SIG-M5 treated with dmso at 0.1 percent for 504 hours (cell line): Measurements from ENCODE around the gene CALHM6.
"Not testable (repeated sequence)": the region's sequence is repeated elsewhere in the genome, so short reads cannot be mapped to it uniquely, and the experiment has no call there.

ENCODE experiments used
- DNase-seq: peaks from one replicate; lab custom pipeline; 2025; ENCODE audit not compliant: unreplicated experiment; lab: John Stamatoyannopoulos, UW

Gene CALHM6

DNA sequence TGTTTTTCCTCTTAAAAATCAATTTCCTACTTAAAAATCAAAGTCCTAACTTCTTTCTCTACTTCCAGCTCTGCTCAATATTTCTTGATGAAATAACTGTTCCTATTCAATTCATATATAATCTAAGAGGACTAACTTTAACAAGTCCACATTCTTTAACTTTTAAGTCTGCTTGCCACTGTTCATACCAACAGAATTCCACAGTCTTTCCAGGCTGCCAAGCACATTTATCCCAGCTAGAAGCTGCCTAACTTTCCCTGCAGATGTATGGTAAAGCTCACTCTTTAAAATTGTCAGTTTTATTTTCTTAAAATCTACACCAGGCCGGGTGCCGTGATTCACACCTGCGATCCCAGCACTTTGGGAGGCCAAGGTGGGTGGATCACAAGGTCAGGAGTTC, 11.5 kb downstream of the CALHM6 start:
- DNase-seq = no peak

DNA sequence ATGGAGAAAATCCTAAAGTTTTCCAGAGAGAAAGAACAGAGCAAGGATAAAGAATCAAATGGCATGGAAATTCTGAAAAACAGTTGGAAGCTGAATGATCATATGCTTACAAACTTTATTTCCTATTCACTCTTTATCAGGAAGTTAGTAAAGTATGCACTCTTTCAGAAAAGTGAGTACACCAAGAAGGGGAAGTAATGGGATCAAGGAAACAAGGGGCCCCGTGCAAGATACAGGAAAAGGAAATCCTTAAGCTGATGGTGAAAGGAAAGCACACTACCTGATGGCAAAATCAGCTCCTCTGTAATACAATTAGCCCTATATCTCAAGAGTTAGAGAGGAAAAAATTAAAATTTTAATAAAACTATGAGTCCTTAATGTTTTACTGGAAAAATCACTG, 14.0 kb downstream of the CALHM6 start:
- peak; percentile 15 for DNase-seq

DNA sequence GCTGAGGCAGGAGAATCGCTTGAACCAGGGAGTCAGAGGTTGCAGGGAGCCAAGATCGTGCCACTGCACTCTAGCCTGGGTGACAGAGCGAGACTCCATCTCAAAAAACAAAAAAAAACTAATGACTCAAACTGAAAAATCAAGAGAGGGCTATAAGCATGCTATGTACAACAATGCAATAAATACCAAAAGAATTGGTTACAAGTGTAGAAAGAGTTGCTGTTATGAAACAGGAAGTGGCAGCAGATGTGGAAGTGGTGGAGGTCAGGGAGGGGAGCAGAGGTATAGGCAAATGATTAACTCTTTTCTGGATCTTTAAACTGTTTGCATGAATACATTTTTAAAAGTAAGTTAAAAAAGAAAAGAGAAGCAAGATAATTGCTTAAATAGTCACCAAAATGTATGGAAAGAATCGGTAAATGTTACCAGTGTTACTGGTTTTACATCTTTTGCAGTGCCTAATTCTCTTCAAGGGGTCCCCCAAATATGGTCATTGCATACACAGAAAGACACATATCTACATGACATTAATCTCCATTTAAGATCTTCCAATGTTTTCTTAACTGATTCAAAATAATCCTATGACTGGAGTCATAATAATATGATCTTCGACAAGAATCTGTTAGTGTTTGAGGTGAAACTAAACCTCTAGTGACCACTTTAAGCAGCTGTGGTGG, 15.0 kb downstream of the CALHM6 start:
- peak; percentile 78 for DNase-seq

GRCh38 chr6:116482780-116483179, 21.6 kb downstream of the CALHM6 start:
- no peak for DNase-seq

DNA sequence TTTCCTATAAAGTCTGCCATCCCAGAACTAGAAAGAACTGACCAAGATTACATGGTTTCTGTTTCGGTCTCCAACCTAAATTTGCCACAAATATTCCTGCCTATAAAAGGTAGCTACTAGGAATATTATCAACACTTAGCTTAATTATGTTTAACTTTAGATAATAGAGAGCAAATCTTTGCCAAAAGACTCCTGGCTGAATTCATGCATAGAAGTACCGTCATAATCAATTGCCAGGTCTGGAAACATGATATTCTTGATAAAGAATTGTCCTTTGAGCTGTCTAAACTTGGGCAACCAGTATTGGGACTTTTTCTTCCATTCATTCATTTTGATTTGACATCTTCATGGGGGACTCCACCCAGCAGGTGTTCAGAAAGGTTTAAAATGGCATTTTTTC, 22.4 kb downstream of the CALHM6 start:
- no peak for DNase-seq

DNA sequence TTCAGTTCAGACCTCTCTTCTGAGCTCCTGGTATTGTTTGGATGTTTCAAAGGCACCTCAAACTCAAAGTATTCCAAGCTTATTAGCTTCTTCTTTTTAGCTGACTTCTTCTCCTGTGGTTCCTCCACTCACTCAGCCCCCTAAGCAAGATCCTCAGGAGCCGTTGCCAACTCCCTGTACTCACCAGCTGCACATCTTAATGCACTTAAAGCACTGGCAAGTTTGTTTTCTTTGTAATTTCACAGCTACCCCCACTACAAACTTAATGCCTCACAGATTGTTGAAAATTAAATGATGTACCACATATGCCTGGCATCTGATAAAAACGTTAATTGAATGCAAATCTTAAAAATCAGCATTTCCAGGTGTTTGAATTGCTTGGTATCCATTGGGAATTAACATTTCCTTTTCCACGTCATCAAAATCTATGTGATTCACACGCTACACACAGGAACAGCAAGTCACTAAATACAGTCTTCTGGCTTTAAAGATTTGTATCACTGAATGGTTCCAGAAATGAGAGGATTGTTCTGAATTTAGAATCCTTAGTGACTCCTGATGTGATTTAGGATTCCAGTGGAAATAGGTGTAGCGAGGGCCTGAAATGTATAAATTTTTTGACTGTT, 24.5 kb downstream of the CALHM6 start:
- DNase-seq = no peak

DNA sequence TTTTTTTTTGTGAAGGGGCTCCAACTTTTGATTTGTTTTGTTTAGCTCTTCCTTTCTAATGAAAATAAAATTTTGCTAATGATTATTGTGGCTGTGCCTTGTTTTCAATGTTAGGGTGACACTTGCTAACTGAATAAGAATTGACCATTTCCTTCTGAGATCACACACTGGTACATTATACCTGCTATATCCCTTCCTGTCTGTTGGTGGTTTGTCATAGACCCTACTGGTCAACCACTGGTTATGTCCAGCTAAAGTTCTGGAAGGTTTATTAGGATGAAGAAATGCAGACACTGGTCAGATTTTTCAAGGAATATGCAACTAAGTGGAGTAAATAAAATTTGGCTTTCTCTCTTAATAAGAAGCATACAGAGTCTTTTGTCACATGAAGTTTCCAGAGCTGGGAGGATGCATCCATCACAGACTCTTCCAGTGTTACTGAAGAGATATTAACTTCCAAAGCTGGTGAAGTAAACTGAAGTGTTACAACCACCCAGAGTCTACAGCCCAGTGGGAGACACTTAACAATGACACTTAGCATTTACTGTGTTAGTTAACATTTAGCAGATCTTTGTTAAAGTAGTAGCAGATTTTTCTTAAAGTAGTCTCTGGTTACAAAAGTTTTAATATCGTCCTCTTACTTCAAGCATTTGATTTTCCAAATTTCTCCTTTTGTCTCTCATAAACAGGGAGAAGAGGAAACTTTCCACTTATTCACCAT, 30.6 kb downstream of the CALHM6 start:
- no peak for DNase-seq

- no peak for DNase-seq
Measured at GRCh38 chr6:116492331-116493067, 31.3 kb downstream of the CALHM6 start.

DNA sequence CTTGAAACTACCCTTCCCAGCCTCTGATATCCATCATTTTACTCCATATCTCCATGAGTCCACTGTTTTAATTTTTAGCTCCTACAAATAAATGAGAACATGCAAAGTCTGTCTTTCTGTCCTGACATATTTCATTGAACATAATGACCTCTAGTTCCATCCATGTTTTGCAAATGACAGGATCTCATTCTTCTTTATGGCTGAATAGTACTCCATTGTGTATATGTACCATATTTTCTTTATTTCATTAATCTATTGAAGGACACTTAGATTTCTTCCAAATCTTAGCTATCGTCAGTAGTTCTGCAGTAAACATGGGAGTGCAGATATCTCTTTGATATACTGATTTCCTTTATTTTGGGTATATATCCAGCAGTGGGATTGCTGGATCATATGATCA, 34.0 kb downstream of the CALHM6 start:
- DNase-seq = not testable (repeated sequence)

DNA sequence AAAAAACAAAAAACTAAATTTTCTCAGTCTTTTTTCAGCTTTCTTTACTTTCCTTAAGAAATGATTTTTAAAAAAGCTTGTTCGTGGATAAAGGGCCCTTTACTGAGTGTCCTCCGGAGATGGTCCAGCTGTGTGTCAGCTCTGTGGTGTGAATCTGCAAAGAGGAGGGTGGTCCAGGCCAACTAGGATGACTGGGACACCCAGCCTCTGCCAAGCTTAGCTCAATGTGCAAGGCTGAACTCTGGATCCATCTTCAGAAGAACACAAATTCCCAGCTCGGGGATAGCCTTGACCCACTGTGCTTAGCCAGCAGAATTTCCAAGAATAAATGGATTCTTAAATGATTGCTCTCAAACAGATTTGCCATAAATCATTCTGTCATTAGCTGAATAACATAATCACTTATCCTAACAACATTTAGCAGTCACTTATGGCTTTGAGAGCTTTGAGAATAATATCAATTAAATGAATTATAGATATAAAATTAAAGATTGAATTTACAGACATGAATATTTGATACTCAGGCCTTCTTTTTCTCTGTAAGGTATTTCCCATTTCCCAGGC, 36.0 kb downstream of the CALHM6 start:
- DNase-seq = no peak

GRCh38 chr6:116500969-116501433, 39.8 kb downstream of the CALHM6 start:
- no peak for DNase-seq

DNA sequence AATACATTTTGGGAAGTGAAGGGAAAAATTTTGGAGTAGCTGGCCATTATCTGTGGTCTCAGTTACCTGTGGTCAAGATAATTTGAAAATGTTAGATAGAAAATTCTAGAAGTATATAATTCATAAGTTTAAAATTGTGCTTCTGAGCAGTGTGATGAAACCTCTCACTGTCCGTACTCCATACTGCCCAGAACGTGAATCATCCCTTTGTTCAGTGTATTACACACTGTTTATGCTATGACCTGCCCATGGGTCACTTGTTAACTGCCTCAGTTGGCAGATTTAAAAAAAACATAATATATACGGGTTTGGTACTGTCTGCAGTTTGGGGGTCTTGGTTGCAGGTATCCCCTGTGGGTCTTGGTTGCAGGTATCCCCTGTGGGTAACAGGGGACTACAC, 46.1 kb downstream of the CALHM6 start:
- DNase-seq = no peak

DNA sequence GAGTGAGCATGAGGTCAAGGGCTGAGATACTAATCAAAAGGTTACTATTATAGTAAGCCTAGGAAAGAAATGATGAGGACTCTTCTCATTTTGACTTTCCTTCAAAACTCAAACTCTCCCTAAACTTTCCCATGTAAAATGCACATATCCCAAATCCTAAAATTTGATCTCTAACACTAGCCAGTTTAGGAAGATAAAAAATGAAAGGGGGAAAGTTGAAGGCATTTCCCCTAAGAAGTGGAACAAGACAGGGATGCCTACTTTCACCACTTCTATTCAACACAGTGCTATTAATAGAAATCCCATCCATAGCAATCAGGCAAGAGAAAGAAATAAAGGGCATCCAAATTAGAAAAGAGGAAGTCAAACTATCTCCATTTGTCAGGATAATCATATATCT, 47.4 kb downstream of the CALHM6 start:
- no peak for DNase-seq

DNA sequence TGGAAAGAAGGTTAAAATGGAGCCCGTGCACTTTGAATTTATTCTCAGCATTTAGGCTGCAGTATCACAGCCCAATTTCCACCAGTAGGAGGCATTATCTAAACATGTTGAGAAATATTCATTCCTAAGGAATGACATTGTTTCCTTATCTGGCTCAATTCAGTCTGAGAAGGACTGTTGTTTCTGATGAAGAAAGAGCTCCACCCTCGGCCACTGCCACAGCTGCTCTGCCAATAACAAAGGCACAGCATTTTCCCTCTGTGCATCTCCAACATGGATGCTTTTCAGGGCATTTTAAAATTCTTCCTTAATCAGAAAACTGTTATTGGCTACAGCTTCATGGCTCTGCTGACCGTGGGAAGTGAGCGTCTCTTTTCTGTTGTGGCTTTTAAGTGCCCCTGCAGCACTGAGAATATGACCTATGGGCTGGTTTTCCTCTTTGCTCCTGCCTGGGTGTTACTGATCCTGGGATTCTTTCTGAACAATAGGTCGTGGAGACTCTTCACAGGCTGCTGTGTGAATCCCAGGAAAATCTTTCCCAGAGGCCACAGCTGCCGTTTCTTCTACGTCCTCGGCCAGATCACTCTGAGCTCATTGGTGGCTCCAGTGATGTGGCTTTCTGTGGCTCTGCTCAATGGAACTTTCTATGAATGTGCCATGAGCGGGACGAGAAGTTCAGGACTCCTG, 50.4 kb downstream of the CALHM6 start, which contains the start of gene CALHM5:
CALHM5 (plus strand) TSS at position 216 of the 687 bp plus-strand sequence; CDS start at position 274, 58 bp downstream.
- DNase-seq = no peak

DNA sequence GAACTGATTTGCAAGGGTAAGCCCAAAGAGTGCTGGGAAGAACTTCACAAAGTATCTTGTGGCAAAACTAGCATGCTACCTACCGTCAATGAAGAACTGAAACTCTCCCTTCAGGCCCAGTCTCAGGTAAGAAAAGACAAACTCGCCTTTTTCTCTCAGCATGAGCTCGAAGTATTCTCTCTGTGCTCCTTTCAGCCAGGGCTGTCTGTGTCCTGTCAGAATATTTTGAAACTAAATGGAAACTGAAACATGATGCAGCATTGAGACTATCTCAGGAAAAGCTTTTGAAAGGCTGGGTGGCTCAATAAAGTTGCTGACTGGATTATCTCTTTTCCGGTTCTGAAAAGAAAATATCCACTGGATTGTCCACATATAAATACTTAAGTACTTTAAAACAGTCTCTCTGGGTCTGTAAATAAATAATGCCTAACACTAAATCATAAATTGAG, 51.0 kb downstream of the CALHM6 start:
- DNase-seq = no peak

- no peak for DNase-seq
Measured at GRCh38 chr6:116512734-116513133, 51.6 kb downstream of the CALHM6 start.
